Loucy (cell line): ENCODE measurements around the gene HIP1.
A peak's percentile ranks its signal among the peaks of the same experiment; 100 is the strongest.
"Not testable (repeated sequence)": the region's sequence is repeated elsewhere in the genome, so short reads cannot be mapped to it uniquely, and the experiment has no call there.

Experiments used
- H2AFZ ChIP-seq: fragments of 200-600 bp; sonication (generic); 2 replicates; pipeline ENCODE4 v1.6.0; 2016; ENCODE audit warnings: antibody characterized with exemption, mild to moderate bottlenecking, low read length, moderate library complexity
- H3F3A ChIP-seq: fragments of 200-600 bp; 2 replicates; pipeline ENCODE4 v1.6.0; 2016; ENCODE audit warnings: antibody characterized with exemption, low read depth, mild to moderate bottlenecking
- H3K27me3 ChIP-seq: fragments of 200-600 bp; sonication (generic); 2 replicates; pipeline ENCODE4 v1.6.1; 2014; ENCODE audit warnings: low read length, mild to moderate bottlenecking; ENCODE audit not compliant: insufficient read depth, poor library complexity, severe bottlenecking
- H3K36me3 ChIP-seq: fragments of 200-600 bp; sonication (generic); 2 replicates; pipeline ENCODE4 v1.6.1; 2016; ENCODE audit warnings: low read length; ENCODE audit not compliant: insufficient read depth
- H3K4me1 ChIP-seq: fragments of 200-600 bp; sonication (generic); 2 replicates; pipeline ENCODE4 v1.5.1; 2014; ENCODE audit warnings: low read length, mild to moderate bottlenecking; ENCODE audit not compliant: insufficient read depth, poor library complexity, severe bottlenecking
- H3K4me2 ChIP-seq: fragments of 200-600 bp; sonication (generic); 2 replicates; pipeline ENCODE4 v1.6.0; 2014; ENCODE audit warnings: antibody characterized with exemption, low read length, low read depth, mild to moderate bottlenecking; ENCODE audit not compliant: poor library complexity, severe bottlenecking
- H3K4me3 ChIP-seq: fragments of 200-600 bp; sonication (generic); 2 replicates; pipeline ENCODE4 v1.5.1; 2014; ENCODE audit warnings: low read length, mild to moderate bottlenecking, mixed read lengths; ENCODE audit not compliant: poor library complexity, severe bottlenecking
- H3K79me2 ChIP-seq: fragments of 200-600 bp; sonication (generic); 2 replicates; pipeline ENCODE4 v1.6.1; 2014; ENCODE audit warnings: low read length; ENCODE audit not compliant: insufficient read depth
- H3K9ac ChIP-seq: fragments of 200-600 bp; sonication (generic); 2 replicates; pipeline ENCODE4 v1.6.0; 2014; ENCODE audit warnings: mild to moderate bottlenecking, low read depth, low read length, moderate library complexity; ENCODE audit not compliant: poor library complexity, severe bottlenecking
- H3K9me2 ChIP-seq: fragments of 200-600 bp; sonication (generic); replicated peaks from 2 replicates; pipeline ENCODE4 v1.6.1; 2016; ENCODE audit warnings: low read depth, low read length, mixed read lengths
- H3K9me3 ChIP-seq: fragments of 200-600 bp; sonication (generic); 2 replicates; pipeline ENCODE4 v1.6.1; 2014; ENCODE audit warnings: mild to moderate bottlenecking, antibody characterized with exemption, low read length, low read depth; ENCODE audit not compliant: insufficient read depth
- H4K20me1 ChIP-seq: fragments of 200-600 bp; sonication (generic); 2 replicates; pipeline ENCODE4 v1.6.0; 2014; ENCODE audit warnings: antibody characterized with exemption, low read length, mild to moderate bottlenecking; ENCODE audit not compliant: insufficient read depth, poor library complexity, severe bottlenecking
- EZH2phosphoT487 ChIP-seq: fragments of 200-600 bp; IDR thresholded peaks from 2 replicates; pipeline ENCODE4 v1.6.1; 2018; ENCODE audit warnings: antibody characterized with exemption, mild to moderate bottlenecking, moderate library complexity, borderline replicate concordance
- TF ChIP-seq, protein P1 (sequence below): fragments of 200-600 bp; sonication (generic); conservative IDR thresholded peaks from 2 replicates; pipeline ENCODE4 v1.5.1; 2014; ENCODE audit warnings: mild to moderate bottlenecking, antibody characterized with exemption, low read length

The HIP1 gene

GRCh38 chr7:75771224-75771623 lies 32.5 kb upstream of the HIP1 start:
- peaks cover 9% of the 10 kb centered on the region for H3K4me1 ChIP-seq
- H3K36me3 ChIP-seq = no peaks in the 10 kb centered on the region
- H3K4me2 ChIP-seq = no peak overlapping the region
- H3K27me3 ChIP-seq = no peaks in the 10 kb centered on the region
- H4K20me1 ChIP-seq = no peaks in the 10 kb centered on the region
- TF ChIP-seq, protein P1, sequence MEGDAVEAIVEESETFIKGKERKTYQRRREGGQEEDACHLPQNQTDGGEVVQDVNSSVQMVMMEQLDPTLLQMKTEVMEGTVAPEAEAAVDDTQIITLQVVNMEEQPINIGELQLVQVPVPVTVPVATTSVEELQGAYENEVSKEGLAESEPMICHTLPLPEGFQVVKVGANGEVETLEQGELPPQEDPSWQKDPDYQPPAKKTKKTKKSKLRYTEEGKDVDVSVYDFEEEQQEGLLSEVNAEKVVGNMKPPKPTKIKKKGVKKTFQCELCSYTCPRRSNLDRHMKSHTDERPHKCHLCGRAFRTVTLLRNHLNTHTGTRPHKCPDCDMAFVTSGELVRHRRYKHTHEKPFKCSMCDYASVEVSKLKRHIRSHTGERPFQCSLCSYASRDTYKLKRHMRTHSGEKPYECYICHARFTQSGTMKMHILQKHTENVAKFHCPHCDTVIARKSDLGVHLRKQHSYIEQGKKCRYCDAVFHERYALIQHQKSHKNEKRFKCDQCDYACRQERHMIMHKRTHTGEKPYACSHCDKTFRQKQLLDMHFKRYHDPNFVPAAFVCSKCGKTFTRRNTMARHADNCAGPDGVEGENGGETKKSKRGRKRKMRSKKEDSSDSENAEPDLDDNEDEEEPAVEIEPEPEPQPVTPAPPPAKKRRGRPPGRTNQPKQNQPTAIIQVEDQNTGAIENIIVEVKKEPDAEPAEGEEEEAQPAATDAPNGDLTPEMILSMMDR = no peak
- TF ChIP-seq EZH2phosphoT487 = no peak
- no peak overlapping the region for H3K9ac ChIP-seq
- H2AFZ ChIP-seq = no peak overlapping the region
- no peaks in the 10 kb centered on the region for H3K9me3 ChIP-seq
- no peaks in the 10 kb centered on the region for H3F3A ChIP-seq
- no peaks in the 10 kb centered on the region for H3K79me2 ChIP-seq
- no peaks in the 10 kb centered on the region for H3K9me2 ChIP-seq
- no peak overlapping the region for H3K4me3 ChIP-seq

- H3K9ac ChIP-seq = no peak overlapping the region
- no peaks in the 10 kb centered on the region for H3K9me2 ChIP-seq
- H3K79me2 ChIP-seq = no peaks in the 10 kb centered on the region
- TF ChIP-seq, protein P1 = peak; percentile 77
- no peak for TF ChIP-seq EZH2phosphoT487
- no peaks in the 10 kb centered on the region for H3F3A ChIP-seq
- no peaks in the 10 kb centered on the region for H3K9me3 ChIP-seq
- no peak overlapping the region for H2AFZ ChIP-seq
- H3K4me3 ChIP-seq = no peak overlapping the region
- no peak overlapping the region for H3K4me2 ChIP-seq
- no peaks in the 10 kb centered on the region for H3K27me3 ChIP-seq
- H3K4me1 ChIP-seq = no peaks in the 10 kb centered on the region
- H3K36me3 ChIP-seq = no peaks in the 10 kb centered on the region
- H4K20me1 ChIP-seq = no peaks in the 10 kb centered on the region
Measured at GRCh38 chr7:75762350-75762917, 23.7 kb upstream of the HIP1 start.

- H3K9ac ChIP-seq, H3K36me3 ChIP-seq, H3K79me2 ChIP-seq, H3K27me3 ChIP-seq, H3K9me3 ChIP-seq, H3K4me2 ChIP-seq, H2AFZ ChIP-seq, H3K9me2 ChIP-seq, H3K4me3 ChIP-seq, H3F3A ChIP-seq, H4K20me1 ChIP-seq, H3K4me1 ChIP-seq: not testable (repeated sequence)
Measured at GRCh38 chr7:75761801-75762200, 23.1 kb upstream of the HIP1 start.

DNA sequence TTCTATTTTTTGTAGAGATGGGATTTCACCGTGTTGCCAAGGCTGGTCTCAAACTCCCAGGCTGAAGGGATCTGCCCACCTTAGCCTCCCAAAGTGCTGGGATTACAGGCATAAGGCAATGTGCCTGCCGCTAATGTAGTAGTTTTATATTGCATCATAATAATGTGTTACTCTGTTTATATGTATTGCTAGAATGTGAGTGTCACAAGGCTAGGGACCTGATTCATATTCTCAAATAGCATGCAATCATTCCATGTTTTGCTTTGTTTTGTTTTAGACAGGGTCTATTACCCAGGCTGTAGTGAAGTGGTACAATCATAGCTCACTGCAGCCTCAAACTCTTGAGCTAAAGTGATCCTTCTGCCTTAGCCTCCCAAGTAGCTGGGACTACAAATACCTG lies 19.8 kb upstream of the HIP1 start:
- no peaks in the 10 kb centered on the region for H4K20me1 ChIP-seq
- no peaks in the 10 kb centered on the region for H3K9me3 ChIP-seq
- H3K9ac ChIP-seq = no peak overlapping the region
- H3K36me3 ChIP-seq = no peaks in the 10 kb centered on the region
- H3K4me2 ChIP-seq = no peak overlapping the region
- H3K4me1 ChIP-seq = no peaks in the 10 kb centered on the region
- no peaks in the 10 kb centered on the region for H3K9me2 ChIP-seq
- H2AFZ ChIP-seq = no peak overlapping the region
- H3K79me2 ChIP-seq = no peaks in the 10 kb centered on the region
- no peaks in the 10 kb centered on the region for H3K27me3 ChIP-seq
- H3F3A ChIP-seq = no peaks in the 10 kb centered on the region
- TF ChIP-seq EZH2phosphoT487 = no peak
- TF ChIP-seq, protein P1 = no peak
- no peak overlapping the region for H3K4me3 ChIP-seq
